ENCODE results near the gene VAV1.

Gene VAV1

DNA sequence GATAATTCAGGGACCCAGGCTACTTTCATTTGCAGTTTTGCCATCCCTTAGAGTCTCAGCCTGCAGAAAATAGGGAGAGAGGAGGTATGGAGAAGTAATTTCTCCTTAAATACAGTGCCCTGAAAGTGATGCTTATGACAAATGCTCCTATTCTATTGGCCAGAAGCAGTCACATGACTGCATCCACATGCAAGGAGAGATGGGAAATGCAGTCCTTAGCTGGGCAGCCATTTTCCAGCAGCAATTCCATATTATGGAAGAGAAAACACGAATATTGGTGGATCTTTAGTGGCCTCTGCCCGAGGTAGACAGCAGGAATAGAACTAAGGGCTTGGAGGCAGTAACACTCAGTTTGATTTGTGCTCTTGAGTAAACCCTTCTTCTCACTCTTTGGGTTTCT, 39.4 kb downstream of the VAV1 start:
- Histone ChIP-seq H3K4ac (ENCODE audit: low read length) (no peak overlapping the region), H2BK15ac (ENCODE audit: low read length) (no peak overlapping the region), H3K23ac (ENCODE audit: low read depth, low read length, poor library complexity) (no peak overlapping the region), H3K9me3 (replicated peaks in 1 of 2; ENCODE audit: control insufficient read depth in 2 of 2, insufficient read depth in 1 of 2, low read depth in 1 of 2, low read length in 2 of 2) (no peaks in the 10 kb centered on the region), H3K27me3 (ENCODE audit: control insufficient read depth in 3 of 3, insufficient read depth in 3 of 3, low read depth in 1 of 3, low read length in 3 of 3) (no peaks in the 10 kb centered on the region), H4K91ac (ENCODE audit: low read depth, low read length, poor library complexity) (no peak overlapping the region), H3K4me1 (ENCODE audit: control insufficient read depth in 2 of 2, insufficient read depth in 1 of 2, low read depth in 1 of 2, low read length in 2 of 2) (no peaks in the 10 kb centered on the region), H2BK12ac (ENCODE audit: low read length) (no peak overlapping the region), H3K14ac (ENCODE audit: low read length) (no peak overlapping the region), H2BK120ac (ENCODE audit: low read depth, low read length) (no peak overlapping the region), H2AFZ (ENCODE audit: low read length) (peak overlapping the region; percentile 88), H3K27ac (replicated peaks; ENCODE audit: low read length) (no peak overlapping the region), H2BK5ac (ENCODE audit: low read length) (no peak overlapping the region), H2AK5ac (ENCODE audit: low read depth, low read length) (no peak overlapping the region), H3K36me3 (replicated peaks in 1 of 2; ENCODE audit: control insufficient read depth in 2 of 2, insufficient read depth in 2 of 2, low read length in 2 of 2) (no peaks in the 10 kb centered on the region), H3K4me2 (ENCODE audit: insufficient read depth, low read length, poor library complexity, severe bottlenecking) (no peak overlapping the region), H3K79me1 (ENCODE audit: low read depth, low read length) (no peaks in the 10 kb centered on the region), H3K4me3 (ENCODE audit: low read length in 2 of 2) (peak overlapping the region in 1 of 2 donors; percentile 3), H3K18ac (ENCODE audit: low read length) (no peak overlapping the region), H3K9ac (ENCODE audit: low read depth, low read length, poor library complexity) (no peak overlapping the region), H4K8ac (ENCODE audit: low read depth, low read length) (no peak overlapping the region)
- WGBS, 2 donors (ENCODE audit: extremely low coverage in 2 of 2, insufficient read length in 2 of 2, insufficient replicate concordance in 1 of 2): no CpG with 5 or more reads among the region's 2 CpGs
- no peak for DNase-seq (ENCODE audit: low spot score)

DNA sequence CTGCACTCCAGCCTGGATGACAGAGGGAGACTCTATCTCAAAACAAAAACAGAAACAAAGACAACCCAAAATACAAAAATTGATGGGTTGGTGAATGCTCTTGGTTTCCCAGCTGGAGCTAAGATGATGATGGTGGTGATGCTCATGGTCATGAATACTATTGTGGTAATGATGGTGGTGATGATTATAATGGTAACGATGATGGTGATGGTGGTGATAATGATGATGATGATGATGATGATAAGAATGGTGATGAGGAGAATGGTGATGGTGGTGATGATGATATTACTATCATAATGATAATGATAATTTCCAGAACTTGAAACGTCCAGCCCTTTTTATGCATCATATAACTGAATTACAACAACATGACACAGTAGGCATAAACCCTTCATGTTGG, 40.1 kb downstream of the VAV1 start:
- Histone ChIP-seq H2AFZ (ENCODE audit: low read length) (peak overlapping the region; percentile 88), H3K18ac (ENCODE audit: low read length) (no peak overlapping the region), H3K36me3 (replicated peaks in 1 of 2; ENCODE audit: control insufficient read depth in 2 of 2, insufficient read depth in 2 of 2, low read length in 2 of 2) (no peaks in the 10 kb centered on the region), H4K8ac (ENCODE audit: low read depth, low read length) (no peak overlapping the region), H3K9me3 (replicated peaks in 1 of 2; ENCODE audit: control insufficient read depth in 2 of 2, insufficient read depth in 1 of 2, low read depth in 1 of 2, low read length in 2 of 2) (no peaks in the 10 kb centered on the region), H3K27ac (replicated peaks; ENCODE audit: low read length) (no peak overlapping the region), H3K23ac (ENCODE audit: low read depth, low read length, poor library complexity) (no peak overlapping the region), H3K4me3 (ENCODE audit: low read length in 2 of 2) (no peak overlapping the region), H2BK15ac (ENCODE audit: low read length) (no peak overlapping the region), H3K9ac (ENCODE audit: low read depth, low read length, poor library complexity) (no peak overlapping the region), H3K14ac (ENCODE audit: low read length) (no peak overlapping the region), H3K4me1 (ENCODE audit: control insufficient read depth in 2 of 2, insufficient read depth in 1 of 2, low read depth in 1 of 2, low read length in 2 of 2) (no peaks in the 10 kb centered on the region), H3K27me3 (ENCODE audit: control insufficient read depth in 3 of 3, insufficient read depth in 3 of 3, low read depth in 1 of 3, low read length in 3 of 3) (no peaks in the 10 kb centered on the region), H2AK5ac (ENCODE audit: low read depth, low read length) (no peak overlapping the region), H4K91ac (ENCODE audit: low read depth, low read length, poor library complexity) (no peak overlapping the region), H3K4me2 (ENCODE audit: insufficient read depth, low read length, poor library complexity, severe bottlenecking) (no peak overlapping the region), H2BK12ac (ENCODE audit: low read length) (no peak overlapping the region), H3K4ac (ENCODE audit: low read length) (no peak overlapping the region), H2BK120ac (ENCODE audit: low read depth, low read length) (no peak overlapping the region), H3K79me1 (ENCODE audit: low read depth, low read length) (no peaks in the 10 kb centered on the region), H2BK5ac (ENCODE audit: low read length) (no peak overlapping the region)
- no peak for DNase-seq (ENCODE audit: low spot score)
- WGBS, 2 donors (ENCODE audit: extremely low coverage in 2 of 2, insufficient read length in 2 of 2, insufficient replicate concordance in 1 of 2): 88 to 100% methylated on average over 1 of the region's 2 CpGs

DNA sequence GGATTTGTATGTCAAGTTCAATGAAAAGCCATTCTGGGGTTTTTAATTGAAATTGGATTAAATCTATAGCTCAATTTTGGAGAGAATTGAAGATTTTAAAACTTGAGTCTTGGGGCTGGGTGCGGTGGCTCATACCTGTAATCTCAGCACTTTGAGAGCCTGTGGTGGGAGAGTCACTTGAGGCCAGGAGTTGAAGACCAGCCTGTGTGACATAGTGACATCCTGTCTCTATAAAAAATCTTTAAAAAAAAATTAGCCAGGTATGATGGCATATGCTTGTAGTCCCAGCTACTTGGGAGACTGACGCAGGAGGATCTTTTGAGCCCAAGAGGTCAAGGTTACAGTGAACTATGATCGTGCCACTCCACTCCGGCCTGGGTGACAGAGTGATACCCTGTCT, 41.2 kb downstream of the VAV1 start:
- no peaks in the 10 kb centered on the region for H3K27me3 ChIP-seq (ENCODE audit: control insufficient read depth in 3 of 3, insufficient read depth in 3 of 3, low read depth in 1 of 3, low read length in 3 of 3)
- no peak overlapping the region for H3K4me3 ChIP-seq (ENCODE audit: low read length in 2 of 2)
- no peak overlapping the region for H3K27ac ChIP-seq (replicated peaks; ENCODE audit: low read length)
- no peak overlapping the region for H2BK12ac ChIP-seq (ENCODE audit: low read length)
- H3K9me3 ChIP-seq (replicated peaks in 1 of 2; ENCODE audit: control insufficient read depth in 2 of 2, insufficient read depth in 1 of 2, low read depth in 1 of 2, low read length in 2 of 2): no peaks in the 10 kb centered on the region
- no CpG with 5 or more reads among the region's 4 CpGs for WGBS, 2 donors (ENCODE audit: extremely low coverage in 2 of 2, insufficient read length in 2 of 2, insufficient replicate concordance in 1 of 2)
- H3K18ac ChIP-seq (ENCODE audit: low read length): no peak overlapping the region
- no peak overlapping the region for H2AFZ ChIP-seq (ENCODE audit: low read length)
- no peaks in the 10 kb centered on the region for H3K79me1 ChIP-seq (ENCODE audit: low read depth, low read length)
- no peak for DNase-seq (ENCODE audit: low spot score)
- no peak overlapping the region for H4K8ac ChIP-seq (ENCODE audit: low read depth, low read length)
- no peak overlapping the region for H2BK15ac ChIP-seq (ENCODE audit: low read length)
- no peaks in the 10 kb centered on the region for H3K4me1 ChIP-seq (ENCODE audit: control insufficient read depth in 2 of 2, insufficient read depth in 1 of 2, low read depth in 1 of 2, low read length in 2 of 2)
- no peaks in the 10 kb centered on the region for H3K36me3 ChIP-seq (replicated peaks in 1 of 2; ENCODE audit: control insufficient read depth in 2 of 2, insufficient read depth in 2 of 2, low read length in 2 of 2)
- H3K14ac ChIP-seq (ENCODE audit: low read length): no peak overlapping the region
- H3K4ac ChIP-seq (ENCODE audit: low read length): no peak overlapping the region
- H3K9ac ChIP-seq (ENCODE audit: low read depth, low read length, poor library complexity): no peak overlapping the region
- no peak overlapping the region for H3K4me2 ChIP-seq (ENCODE audit: insufficient read depth, low read length, poor library complexity, severe bottlenecking)
- H2AK5ac ChIP-seq (ENCODE audit: low read depth, low read length): no peak overlapping the region
- H2BK120ac ChIP-seq (ENCODE audit: low read depth, low read length): no peak overlapping the region
- H3K23ac ChIP-seq (ENCODE audit: low read depth, low read length, poor library complexity): no peak overlapping the region
- H4K91ac ChIP-seq (ENCODE audit: low read depth, low read length, poor library complexity): no peak overlapping the region
- no peak overlapping the region for H2BK5ac ChIP-seq (ENCODE audit: low read length)

DNA sequence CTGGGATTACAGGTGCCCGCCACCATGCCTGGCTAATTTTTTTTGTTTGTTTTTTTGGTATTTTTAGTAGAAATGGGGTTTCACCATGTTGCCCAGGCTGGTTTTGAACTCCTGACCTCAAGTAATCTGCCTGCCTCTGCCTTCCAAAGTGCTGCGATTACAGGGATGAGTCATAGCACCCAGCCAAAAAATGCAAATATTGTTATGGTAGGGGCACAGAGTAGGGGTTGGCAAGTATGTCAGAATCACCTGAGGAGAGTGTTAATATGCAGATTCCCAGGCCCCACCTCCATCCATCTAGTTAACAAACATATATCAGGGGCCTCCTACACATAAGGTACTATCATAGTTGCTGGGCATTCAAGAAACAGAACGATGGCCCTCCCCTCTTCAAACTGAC, 44.7 kb downstream of the VAV1 start:
- no peak overlapping the region for H4K91ac ChIP-seq (ENCODE audit: low read depth, low read length, poor library complexity)
- no peak overlapping the region for H2BK120ac ChIP-seq (ENCODE audit: low read depth, low read length)
- H3K9me3 ChIP-seq (replicated peaks in 1 of 2; ENCODE audit: control insufficient read depth in 2 of 2, insufficient read depth in 1 of 2, low read depth in 1 of 2, low read length in 2 of 2): peaks cover 3 to 6% of the 10 kb centered on the region in 2 donors
- WGBS, 2 donors (ENCODE audit: extremely low coverage in 2 of 2, insufficient read length in 2 of 2, insufficient replicate concordance in 1 of 2): no CpG with 5 or more reads among the region's 3 CpGs
- no peak overlapping the region for H3K18ac ChIP-seq (ENCODE audit: low read length)
- no peaks in the 10 kb centered on the region for H3K4me1 ChIP-seq (ENCODE audit: control insufficient read depth in 2 of 2, insufficient read depth in 1 of 2, low read depth in 1 of 2, low read length in 2 of 2)
- H3K4ac ChIP-seq (ENCODE audit: low read length): no peak overlapping the region
- H3K36me3 ChIP-seq (replicated peaks in 1 of 2; ENCODE audit: control insufficient read depth in 2 of 2, insufficient read depth in 2 of 2, low read length in 2 of 2): no peaks in the 10 kb centered on the region
- H2AK5ac ChIP-seq (ENCODE audit: low read depth, low read length): no peak overlapping the region
- DNase-seq (ENCODE audit: low spot score): no peak
- H3K27me3 ChIP-seq (ENCODE audit: control insufficient read depth in 3 of 3, insufficient read depth in 3 of 3, low read depth in 1 of 3, low read length in 3 of 3): no peaks in the 10 kb centered on the region
- no peak overlapping the region for H2BK15ac ChIP-seq (ENCODE audit: low read length)
- H4K8ac ChIP-seq (ENCODE audit: low read depth, low read length): no peak overlapping the region
- no peak overlapping the region for H3K4me3 ChIP-seq (ENCODE audit: low read length in 2 of 2)
- no peak overlapping the region for H3K4me2 ChIP-seq (ENCODE audit: insufficient read depth, low read length, poor library complexity, severe bottlenecking)
- H3K14ac ChIP-seq (ENCODE audit: low read length): no peak overlapping the region
- no peak overlapping the region for H2BK12ac ChIP-seq (ENCODE audit: low read length)
- no peak overlapping the region for H2AFZ ChIP-seq (ENCODE audit: low read length)
- no peak overlapping the region for H3K9ac ChIP-seq (ENCODE audit: low read depth, low read length, poor library complexity)
- no peak overlapping the region for H2BK5ac ChIP-seq (ENCODE audit: low read length)
- no peak overlapping the region for H3K23ac ChIP-seq (ENCODE audit: low read depth, low read length, poor library complexity)
- no peaks in the 10 kb centered on the region for H3K79me1 ChIP-seq (ENCODE audit: low read depth, low read length)
- no peak overlapping the region for H3K27ac ChIP-seq (replicated peaks; ENCODE audit: low read length)

All from neuronal stem cell (in vitro differentiated cells).